GM12878 (cell line): Measurements from ENCODE around the gene SLC35A4. TPM values are rescaled to one million over a fixed set of nuclear protein-coding genes. Genes with fewer than 3 reads are reported as not detected.

Source experiments
- EED ChIP-seq: sonication (generic); IDR thresholded peaks from 2 replicates; pipeline ENCODE4 v1.6.1; 2016; ENCODE audit warnings: antibody characterized with exemption, low read depth
- ESRRA ChIP-seq: IDR thresholded peaks from 2 replicates; pipeline ENCODE4 v1.6.1; 2012; ENCODE audit warnings: mild to moderate bottlenecking, low read length, improper control_type of control experiment
- ETV6 ChIP-seq, 2 experiments: fragments of 450-650 bp in 1 of 2; IDR thresholded peaks in 1 of 2; conservative IDR thresholded peaks in 1 of 2; 2 replicates each; pipeline ENCODE4 v1.6.1; 2014; ENCODE audit warnings: antibody characterized with exemption in 1 of 2, borderline replicate concordance in 1 of 2, low read depth in 1 of 2, mild to moderate bottlenecking in 1 of 2, moderate library complexity in 1 of 2
- KAT2A ChIP-seq: conservative IDR thresholded peaks from 2 replicates; pipeline ENCODE4 v1.6.1; 2011; ENCODE audit warnings: low read depth, low read length; ENCODE audit not compliant: control insufficient read depth
- MEF2B ChIP-seq: fragments of 450-650 bp; IDR thresholded peaks from 2 replicates; pipeline ENCODE4 v1.6.1; 2018; ENCODE audit warnings: mild to moderate bottlenecking, moderate library complexity; ENCODE audit not compliant: partially characterized antibody, poor library complexity, severe bottlenecking
- NFIC ChIP-seq: IDR thresholded peaks from 2 replicates; pipeline ENCODE4 v1.6.1; 2012; ENCODE audit warnings: low read depth, mild to moderate bottlenecking, inconsistent platforms, low read length, moderate library complexity
- NFXL1 ChIP-seq: fragments of 450-650 bp; IDR thresholded peaks from 2 replicates; pipeline ENCODE4 v1.6.1; 2017; ENCODE audit warnings: antibody characterized with exemption, mild to moderate bottlenecking, borderline replicate concordance
- NFYA ChIP-seq: IDR thresholded peaks from 2 replicates; pipeline ENCODE4 v1.6.1; 2011; ENCODE audit warnings: low read depth, mild to moderate bottlenecking, low read length, improper control_type of control experiment, borderline replicate concordance
- NR2C2 ChIP-seq: IDR thresholded peaks from 2 replicates; pipeline ENCODE4 v1.6.1; 2011; ENCODE audit warnings: borderline replicate concordance, low read depth; ENCODE audit not compliant: control insufficient read depth, insufficient read length
- POLR2AphosphoS5 ChIP-seq: IDR thresholded peaks from 2 replicates; pipeline ENCODE4 v1.6.1; 2011; ENCODE audit warnings: mild to moderate bottlenecking, low read length, inconsistent platforms
- RELA ChIP-seq: fragments of 450-650 bp; IDR thresholded peaks from 2 replicates; pipeline ENCODE4 v1.8.0; 2014; ENCODE audit warnings: borderline replicate concordance; ENCODE audit not compliant: partially characterized antibody
- SREBF2 ChIP-seq: IDR thresholded peaks from 2 replicates; pipeline ENCODE4 v1.6.1; 2012; ENCODE audit warnings: mild to moderate bottlenecking, low read length
- TCF3 ChIP-seq: IDR thresholded peaks from 2 replicates; pipeline ENCODE4 v1.6.1; 2012; ENCODE audit warnings: low read depth, mild to moderate bottlenecking, low read length, borderline replicate concordance; ENCODE audit not compliant: insufficient read depth
- polyA plus RNA-seq, 11 experiments: library from polyadenylated mRNA; depleted of rRNA in 4 of 11; unstranded in 6 of 11; stranded (reverse) in 5 of 11; fragments of >200 nt; fragmentation: Nextera tagmentation in 4 of 11; fragmentation: Illumina TruSeq in 1 of 11; extraction: Ambion mirVana in 4 of 11; extraction: Trizol in 1 of 11; gene quantifications; 1 replicate in 1 of 11; 2 replicates in 10 of 11; pipeline versions ENCODE4 v1.2.1 to v1.2.3, GENCODE V29; 2011 to 2016; ENCODE audit warnings: inconsistent platforms in 2 of 11, missing spikeins in 2 of 11, low read depth in 1 of 11
- total RNA-seq, 4 experiments: library from RNA; depleted of rRNA in 3 of 4; stranded (reverse); fragments of >200 nt in 3 of 4; fragmentation: Illumina TruSeq in 1 of 4; extraction: Trizol in 1 of 4; gene quantifications; 2 replicates each; pipeline versions ENCODE4 v1.2.1 to v1.2.3, GENCODE V29; 2013 to 2021
- TF ChIP-seq, protein P1 (sequence below): fragments of 450-650 bp; IDR thresholded peaks from 2 replicates; pipeline ENCODE4 v1.6.1; 2017; ENCODE audit warnings: borderline replicate concordance
- TF ChIP-seq, protein P2 (sequence below): fragments of 450-650 bp; IDR thresholded peaks from 2 replicates; pipeline ENCODE4 v1.6.1; 2017; ENCODE audit warnings: low read depth, mild to moderate bottlenecking, moderate library complexity
- TF ChIP-seq, protein P3 (sequence below): IDR thresholded peaks from 2 replicates; pipeline ENCODE4 v1.6.1; 2011; ENCODE audit warnings: borderline replicate concordance, low read depth, mild to moderate bottlenecking, moderate library complexity, low read length; ENCODE audit not compliant: insufficient read depth, poor library complexity, severe bottlenecking
- TF ChIP-seq, protein P4 (sequence below): fragments of 450-650 bp; IDR thresholded peaks from 2 replicates; pipeline ENCODE4 v1.6.1; 2017; ENCODE audit warnings: mild to moderate bottlenecking, moderate library complexity
- TF ChIP-seq, protein P5 (sequence below): fragments of 450-650 bp; IDR thresholded peaks from 2 replicates; pipeline ENCODE4 v1.6.1; 2016; ENCODE audit warnings: mild to moderate bottlenecking

Gene SLC35A4
- total and polyA plus RNA-seq, 10 of the 15 experiments (the other 5 are each of a cell fraction or from before 2014, with no cell fraction given) = 23.8 to 167 (median 114) TPM

DNA sequence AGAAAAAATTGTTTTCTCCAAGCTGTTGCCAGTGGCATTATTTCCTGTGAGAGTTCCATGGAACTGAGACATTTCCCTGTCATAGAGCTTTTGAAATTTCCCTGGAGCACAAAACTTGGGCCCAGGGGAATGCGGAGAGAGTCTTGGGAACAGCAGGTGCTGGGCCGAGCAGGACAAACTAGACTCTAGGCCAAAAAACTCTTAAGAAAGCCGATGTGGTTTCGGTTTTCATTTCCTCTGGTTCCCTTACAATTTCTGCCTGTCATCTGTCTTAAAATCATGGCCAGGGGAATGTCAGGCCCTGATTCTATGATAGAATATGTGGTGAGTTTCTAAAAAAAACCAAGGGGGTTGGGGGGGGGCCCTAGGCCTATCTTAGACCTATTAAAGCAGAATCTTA lies 4.6 kb downstream of the SLC35A4 start (continued):
- TF ChIP-seq NR2C2 (no peak), NFIC (0 out of 2 replicates have a peak, but pooled peaks have one; percentile 43), RELA (no peak), ESRRA (no peak), EED (no peak), MEF2B (peak; percentile 40), NFYA (no peak), ETV6 (conservative IDR thresholded peaks at IDR 0.05 in 1 of 2, IDR thresholded peaks at IDR 0.05 in 1 of 2; ENCODE audit: borderline replicate concordance in 1 of 2, low read depth in 1 of 2) (peak in 1 of 2 experiments; percentile 53; a peak in 1 of 4 replicates), POLR2AphosphoS5 (no peak), SREBF2 (no peak), TCF3 (0 out of 2 replicates have a peak, but pooled peaks have one; percentile 7), NFXL1 (no peak), KAT2A (no peak)
- TF ChIP-seq, protein P1, sequence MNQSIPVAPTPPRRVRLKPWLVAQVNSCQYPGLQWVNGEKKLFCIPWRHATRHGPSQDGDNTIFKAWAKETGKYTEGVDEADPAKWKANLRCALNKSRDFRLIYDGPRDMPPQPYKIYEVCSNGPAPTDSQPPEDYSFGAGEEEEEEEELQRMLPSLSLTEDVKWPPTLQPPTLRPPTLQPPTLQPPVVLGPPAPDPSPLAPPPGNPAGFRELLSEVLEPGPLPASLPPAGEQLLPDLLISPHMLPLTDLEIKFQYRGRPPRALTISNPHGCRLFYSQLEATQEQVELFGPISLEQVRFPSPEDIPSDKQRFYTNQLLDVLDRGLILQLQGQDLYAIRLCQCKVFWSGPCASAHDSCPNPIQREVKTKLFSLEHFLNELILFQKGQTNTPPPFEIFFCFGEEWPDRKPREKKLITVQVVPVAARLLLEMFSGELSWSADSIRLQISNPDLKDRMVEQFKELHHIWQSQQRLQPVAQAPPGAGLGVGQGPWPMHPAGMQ = no peak
- TF ChIP-seq, protein P2, sequence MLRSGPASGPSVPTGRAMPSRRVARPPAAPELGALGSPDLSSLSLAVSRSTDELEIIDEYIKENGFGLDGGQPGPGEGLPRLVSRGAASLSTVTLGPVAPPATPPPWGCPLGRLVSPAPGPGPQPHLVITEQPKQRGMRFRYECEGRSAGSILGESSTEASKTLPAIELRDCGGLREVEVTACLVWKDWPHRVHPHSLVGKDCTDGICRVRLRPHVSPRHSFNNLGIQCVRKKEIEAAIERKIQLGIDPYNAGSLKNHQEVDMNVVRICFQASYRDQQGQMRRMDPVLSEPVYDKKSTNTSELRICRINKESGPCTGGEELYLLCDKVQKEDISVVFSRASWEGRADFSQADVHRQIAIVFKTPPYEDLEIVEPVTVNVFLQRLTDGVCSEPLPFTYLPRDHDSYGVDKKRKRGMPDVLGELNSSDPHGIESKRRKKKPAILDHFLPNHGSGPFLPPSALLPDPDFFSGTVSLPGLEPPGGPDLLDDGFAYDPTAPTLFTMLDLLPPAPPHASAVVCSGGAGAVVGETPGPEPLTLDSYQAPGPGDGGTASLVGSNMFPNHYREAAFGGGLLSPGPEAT = peak; percentile 56
- TF ChIP-seq, protein P3, sequence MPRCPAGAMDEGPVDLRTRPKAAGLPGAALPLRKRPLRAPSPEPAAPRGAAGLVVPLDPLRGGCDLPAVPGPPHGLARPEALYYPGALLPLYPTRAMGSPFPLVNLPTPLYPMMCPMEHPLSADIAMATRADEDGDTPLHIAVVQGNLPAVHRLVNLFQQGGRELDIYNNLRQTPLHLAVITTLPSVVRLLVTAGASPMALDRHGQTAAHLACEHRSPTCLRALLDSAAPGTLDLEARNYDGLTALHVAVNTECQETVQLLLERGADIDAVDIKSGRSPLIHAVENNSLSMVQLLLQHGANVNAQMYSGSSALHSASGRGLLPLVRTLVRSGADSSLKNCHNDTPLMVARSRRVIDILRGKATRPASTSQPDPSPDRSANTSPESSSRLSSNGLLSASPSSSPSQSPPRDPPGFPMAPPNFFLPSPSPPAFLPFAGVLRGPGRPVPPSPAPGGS = no peak
- TF ChIP-seq, protein P4, sequence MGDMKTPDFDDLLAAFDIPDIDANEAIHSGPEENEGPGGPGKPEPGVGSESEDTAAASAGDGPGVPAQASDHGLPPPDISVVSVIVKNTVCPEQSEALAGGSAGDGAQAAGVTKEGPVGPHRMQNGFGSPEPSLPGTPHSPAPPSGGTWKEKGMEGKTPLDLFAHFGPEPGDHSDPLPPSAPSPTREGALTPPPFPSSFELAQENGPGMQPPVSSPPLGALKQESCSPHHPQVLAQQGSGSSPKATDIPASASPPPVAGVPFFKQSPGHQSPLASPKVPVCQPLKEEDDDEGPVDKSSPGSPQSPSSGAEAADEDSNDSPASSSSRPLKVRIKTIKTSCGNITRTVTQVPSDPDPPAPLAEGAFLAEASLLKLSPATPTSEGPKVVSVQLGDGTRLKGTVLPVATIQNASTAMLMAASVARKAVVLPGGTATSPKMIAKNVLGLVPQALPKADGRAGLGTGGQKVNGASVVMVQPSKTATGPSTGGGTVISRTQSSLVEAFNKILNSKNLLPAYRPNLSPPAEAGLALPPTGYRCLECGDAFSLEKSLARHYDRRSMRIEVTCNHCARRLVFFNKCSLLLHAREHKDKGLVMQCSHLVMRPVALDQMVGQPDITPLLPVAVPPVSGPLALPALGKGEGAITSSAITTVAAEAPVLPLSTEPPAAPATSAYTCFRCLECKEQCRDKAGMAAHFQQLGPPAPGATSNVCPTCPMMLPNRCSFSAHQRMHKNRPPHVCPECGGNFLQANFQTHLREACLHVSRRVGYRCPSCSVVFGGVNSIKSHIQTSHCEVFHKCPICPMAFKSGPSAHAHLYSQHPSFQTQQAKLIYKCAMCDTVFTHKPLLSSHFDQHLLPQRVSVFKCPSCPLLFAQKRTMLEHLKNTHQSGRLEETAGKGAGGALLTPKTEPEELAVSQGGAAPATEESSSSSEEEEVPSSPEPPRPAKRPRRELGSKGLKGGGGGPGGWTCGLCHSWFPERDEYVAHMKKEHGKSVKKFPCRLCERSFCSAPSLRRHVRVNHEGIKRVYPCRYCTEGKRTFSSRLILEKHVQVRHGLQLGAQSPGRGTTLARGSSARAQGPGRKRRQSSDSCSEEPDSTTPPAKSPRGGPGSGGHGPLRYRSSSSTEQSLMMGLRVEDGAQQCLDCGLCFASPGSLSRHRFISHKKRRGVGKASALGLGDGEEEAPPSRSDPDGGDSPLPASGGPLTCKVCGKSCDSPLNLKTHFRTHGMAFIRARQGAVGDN = 0 out of 2 replicates have a peak, but pooled peaks have one; percentile 30
- TF ChIP-seq, protein P5, sequence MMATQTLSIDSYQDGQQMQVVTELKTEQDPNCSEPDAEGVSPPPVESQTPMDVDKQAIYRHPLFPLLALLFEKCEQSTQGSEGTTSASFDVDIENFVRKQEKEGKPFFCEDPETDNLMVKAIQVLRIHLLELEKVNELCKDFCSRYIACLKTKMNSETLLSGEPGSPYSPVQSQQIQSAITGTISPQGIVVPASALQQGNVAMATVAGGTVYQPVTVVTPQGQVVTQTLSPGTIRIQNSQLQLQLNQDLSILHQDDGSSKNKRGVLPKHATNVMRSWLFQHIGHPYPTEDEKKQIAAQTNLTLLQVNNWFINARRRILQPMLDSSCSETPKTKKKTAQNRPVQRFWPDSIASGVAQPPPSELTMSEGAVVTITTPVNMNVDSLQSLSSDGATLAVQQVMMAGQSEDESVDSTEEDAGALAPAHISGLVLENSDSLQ = peak; percentile 64; the same call in 1 of the 2 replicates
- TF ChIP-seq, all 136 proteins: peak for 13
